ENCODE results near the gene PERM1. TPM values are rescaled to one million over a fixed set of nuclear protein-coding genes. Genes with fewer than 3 reads are reported as not detected.
"Not testable (repeated sequence)": the region's sequence is repeated elsewhere in the genome, so short reads cannot be mapped to it uniquely, and the experiment has no call there.

PERM1 gene, protein sequence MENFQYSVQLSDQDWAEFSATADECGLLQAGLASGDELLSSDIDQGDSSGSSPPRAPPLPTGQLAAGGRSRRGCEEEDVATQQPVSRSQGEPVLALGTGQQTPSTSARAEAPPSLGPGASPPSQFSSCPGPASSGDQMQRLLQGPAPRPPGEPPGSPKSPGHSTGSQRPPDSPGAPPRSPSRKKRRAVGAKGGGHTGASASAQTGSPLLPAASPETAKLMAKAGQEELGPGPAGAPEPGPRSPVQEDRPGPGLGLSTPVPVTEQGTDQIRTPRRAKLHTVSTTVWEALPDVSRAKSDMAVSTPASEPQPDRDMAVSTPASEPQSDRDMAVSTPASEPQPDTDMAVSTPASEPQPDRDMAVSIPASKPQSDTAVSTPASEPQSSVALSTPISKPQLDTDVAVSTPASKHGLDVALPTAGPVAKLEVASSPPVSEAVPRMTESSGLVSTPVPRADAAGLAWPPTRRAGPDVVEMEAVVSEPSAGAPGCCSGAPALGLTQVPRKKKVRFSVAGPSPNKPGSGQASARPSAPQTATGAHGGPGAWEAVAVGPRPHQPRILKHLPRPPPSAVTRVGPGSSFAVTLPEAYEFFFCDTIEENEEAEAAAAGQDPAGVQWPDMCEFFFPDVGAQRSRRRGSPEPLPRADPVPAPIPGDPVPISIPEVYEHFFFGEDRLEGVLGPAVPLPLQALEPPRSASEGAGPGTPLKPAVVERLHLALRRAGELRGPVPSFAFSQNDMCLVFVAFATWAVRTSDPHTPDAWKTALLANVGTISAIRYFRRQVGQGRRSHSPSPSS
- under 1 TPM in 1 of 2 donors, not detected in 1; 0.14 TPM for total RNA-seq
- long read RNA-seq, result 0 reads

GRCh38 chr1:981955-982558 lies at the start of gene PERM1:
Gene PERM1, minus strand, starts transcription at chr1:982093. Its CDS starts 1,064 bp downstream, at chr1:981029.
- ATAC-seq (no peak), DNase-seq (no peak)
- intact Hi-C loops (cut with DNase I, micrococcal nuclease), result loop anchor here (5.0 to 10.0 kb wide), 2 partner anchors 83 to 85 kb away; no protein-coding TSS in a partner anchor

GRCh38 chr1:1030867-1031658 lies 49.2 kb upstream of the PERM1 start:
- DNase-seq; ATAC-seq; intact Hi-C loops (cut with DNase I, micrococcal nuclease): not testable (repeated sequence)

- no peak for DNase-seq
These were observed 45.9 kb upstream of the PERM1 start for GRCh38 chr1:1027791-1028190.

DNA sequence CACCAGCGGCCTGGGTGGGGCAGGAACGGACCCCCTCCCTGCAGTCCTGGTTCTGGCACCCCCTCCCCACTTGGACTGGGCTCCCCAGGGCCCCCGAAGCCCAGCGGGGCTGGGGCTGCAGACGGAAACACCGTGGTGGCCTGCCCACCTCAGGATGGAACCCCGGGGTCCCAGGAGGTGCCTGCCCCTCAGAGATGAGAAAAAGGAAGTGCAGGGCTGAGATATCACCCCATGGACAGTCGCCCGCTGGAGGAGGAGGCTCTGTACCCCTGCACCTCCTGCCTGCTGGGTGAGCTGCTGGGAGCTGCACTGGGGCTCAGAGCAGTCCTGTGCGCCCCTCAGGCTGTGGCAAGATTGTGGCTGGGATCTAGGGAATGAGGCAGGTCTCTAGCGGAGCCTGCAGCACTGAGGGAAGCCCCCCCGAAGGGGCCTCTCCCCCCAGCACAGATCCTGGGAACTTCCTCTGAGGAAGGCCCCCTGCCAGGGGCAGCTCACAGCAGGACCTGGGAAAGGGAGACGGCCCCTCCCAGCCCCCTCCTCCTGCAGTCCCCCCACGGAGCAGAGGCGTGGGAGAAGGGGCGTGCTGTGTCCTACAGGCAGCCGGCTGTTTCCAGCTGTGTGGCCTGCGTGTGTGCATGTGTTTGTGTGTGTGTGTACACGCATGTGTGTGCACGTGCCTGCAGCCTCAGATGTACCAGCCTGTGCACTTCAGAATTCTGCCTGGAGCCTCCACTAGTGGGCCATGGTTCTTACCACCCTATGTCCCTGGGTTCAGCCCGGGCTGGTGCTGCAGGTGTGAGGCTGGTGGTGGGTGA lies 44.9 kb upstream of the PERM1 start:
- ATAC-seq (no peak), DNase-seq (no peak)
- intact Hi-C loops (cut with DNase I, micrococcal nuclease), result no loop called here

More at GRCh38 chr1:1027791-1028190, 45.9 kb upstream of the PERM1 start:
- ATAC-seq, result no peak
- intact Hi-C loops (cut with DNase I, micrococcal nuclease), result no loop called here

GRCh38 chr1:1025730-1026129 lies 43.8 kb upstream of the PERM1 start:
- intact Hi-C loops (cut with DNase I, micrococcal nuclease), result no loop called here
- ATAC-seq, result no peak
- DNase-seq, result no peak

DNA sequence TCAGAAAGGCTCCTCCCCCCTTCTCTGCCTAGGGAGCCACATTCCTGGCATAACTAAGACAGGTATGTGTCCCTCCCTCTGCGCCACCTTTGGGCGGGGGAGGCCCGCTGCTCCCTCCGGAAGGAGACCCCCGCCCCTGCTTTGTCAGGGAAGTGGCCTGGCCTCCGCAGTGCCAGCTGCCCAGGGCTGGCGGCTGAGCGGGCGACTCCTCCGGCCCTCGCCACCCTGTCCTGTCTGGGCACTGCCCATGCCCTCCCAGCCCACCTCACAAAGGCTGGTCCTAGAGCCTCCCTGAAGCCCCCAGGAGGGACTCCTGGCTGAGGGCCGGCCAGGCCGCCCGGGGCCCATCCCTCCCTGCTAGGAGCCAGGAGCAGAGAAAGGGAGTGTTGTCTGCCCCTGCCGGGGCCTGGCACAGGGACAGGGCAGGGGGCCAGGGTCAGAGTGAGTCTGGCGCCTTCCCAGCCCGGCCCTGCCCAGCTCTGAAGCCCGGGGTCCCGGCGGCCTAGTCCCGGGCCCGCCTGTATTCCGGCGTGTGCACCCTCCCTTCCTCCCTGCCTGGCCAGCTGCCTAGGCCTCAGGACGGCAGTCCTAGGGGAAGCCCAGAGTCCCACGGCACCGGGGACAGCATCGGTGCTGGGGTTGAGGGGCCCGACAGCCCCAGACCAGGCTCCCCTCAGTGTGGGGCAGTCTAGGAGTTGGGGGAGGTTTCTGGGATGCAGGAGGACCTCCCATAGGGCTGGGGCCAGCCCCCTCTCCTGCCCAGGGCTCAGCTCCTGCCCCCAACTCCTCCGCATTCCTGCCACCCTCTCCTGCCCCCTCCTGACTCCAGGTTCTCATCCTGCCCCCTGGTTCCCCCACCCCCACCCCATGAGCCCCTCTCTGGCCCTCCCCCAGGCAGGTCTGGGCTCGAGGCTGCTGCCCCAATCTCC lies 43.1 kb upstream of the PERM1 start:
- DNase-seq (no peak), ATAC-seq (peak; percentile 15)
- intact Hi-C loops (cut with DNase I, micrococcal nuclease), result no loop called here

DNA sequence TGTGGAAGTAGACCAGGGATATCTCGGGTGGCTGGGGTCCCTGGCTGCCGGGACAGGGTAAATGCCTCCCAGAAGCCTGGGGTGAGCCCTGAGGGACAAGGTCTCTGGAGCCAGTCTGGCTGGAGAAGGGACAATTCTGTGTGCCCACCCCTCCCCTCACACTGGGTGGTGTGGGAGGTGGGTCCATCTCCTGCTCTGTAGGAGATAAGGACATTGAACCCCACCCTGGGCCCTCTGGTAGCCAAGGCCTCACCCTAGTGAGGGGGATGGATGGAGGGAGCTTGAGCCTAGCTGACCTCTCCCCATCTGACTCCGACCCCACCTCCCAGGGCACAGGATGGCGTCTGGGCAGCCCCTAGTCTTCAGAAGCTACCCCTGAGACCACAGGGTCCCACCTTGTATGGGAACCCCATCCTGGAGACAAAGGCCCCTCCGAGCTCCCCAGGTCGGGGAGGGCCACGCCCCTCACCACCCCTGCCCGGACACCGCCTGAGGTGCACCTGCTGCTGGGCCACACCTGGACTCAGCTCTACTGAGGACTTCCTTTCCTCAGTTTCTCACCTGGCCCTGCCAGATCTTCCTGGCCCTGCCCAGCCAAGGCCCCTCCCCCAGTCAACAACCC lies 42.4 kb upstream of the PERM1 start:
- ATAC-seq (no peak), DNase-seq (no peak)
- intact Hi-C loops (cut with DNase I, micrococcal nuclease), result no loop called here

DNA sequence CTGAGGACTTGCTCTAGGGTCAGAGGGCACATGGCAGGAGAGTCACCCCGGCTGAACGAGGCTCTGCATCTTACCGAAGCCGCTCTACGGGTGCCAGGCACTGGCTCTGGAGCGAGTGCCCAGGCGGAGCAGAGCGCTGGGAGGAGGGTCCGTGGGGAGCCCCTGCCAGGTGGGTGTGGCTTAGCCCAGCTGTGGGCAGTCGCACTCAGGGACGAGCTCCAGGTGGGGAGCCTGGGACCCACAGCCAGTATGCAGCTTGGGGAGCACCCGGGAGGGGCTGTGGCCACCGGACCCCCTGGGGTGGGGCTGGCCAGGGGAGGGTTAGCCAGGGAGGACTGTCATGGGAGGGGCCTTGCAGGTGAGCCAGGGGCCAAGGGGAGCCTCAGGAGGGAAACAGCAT lies 41.8 kb upstream of the PERM1 start:
- DNase-seq, result no peak
- intact Hi-C loops (cut with DNase I, micrococcal nuclease), result no loop called here

GRCh38 chr1:1022302-1023009 lies 40.6 kb upstream of the PERM1 start:
- ATAC-seq (no peak), DNase-seq (no peak)
- intact Hi-C loops (cut with DNase I, micrococcal nuclease), result no loop called here

More for the DNA sequence above, 41.8 kb upstream of the PERM1 start:
- no peak for ATAC-seq

GRCh38 chr1:1021920-1022259 lies 40.0 kb upstream of the PERM1 start:
- DNase-seq (no peak), ATAC-seq (no peak)
- intact Hi-C loops (cut with DNase I, micrococcal nuclease), result no loop called here

GRCh38 chr1:1021010-1021919 lies 39.4 kb upstream of the PERM1 start:
- intact Hi-C loops (cut with DNase I, micrococcal nuclease), result no loop called here
- peak; percentile 82 to 85 for DNase-seq
- ATAC-seq, result peak; percentile 58

- intact Hi-C loops (cut with DNase I, micrococcal nuclease), result no loop called here
- ATAC-seq, result peak; percentile 20
- DNase-seq, result peak in 1 of 2 donors; percentile 56
These were observed 38.6 kb upstream of the PERM1 start for GRCh38 chr1:1020415-1021009.

DNA sequence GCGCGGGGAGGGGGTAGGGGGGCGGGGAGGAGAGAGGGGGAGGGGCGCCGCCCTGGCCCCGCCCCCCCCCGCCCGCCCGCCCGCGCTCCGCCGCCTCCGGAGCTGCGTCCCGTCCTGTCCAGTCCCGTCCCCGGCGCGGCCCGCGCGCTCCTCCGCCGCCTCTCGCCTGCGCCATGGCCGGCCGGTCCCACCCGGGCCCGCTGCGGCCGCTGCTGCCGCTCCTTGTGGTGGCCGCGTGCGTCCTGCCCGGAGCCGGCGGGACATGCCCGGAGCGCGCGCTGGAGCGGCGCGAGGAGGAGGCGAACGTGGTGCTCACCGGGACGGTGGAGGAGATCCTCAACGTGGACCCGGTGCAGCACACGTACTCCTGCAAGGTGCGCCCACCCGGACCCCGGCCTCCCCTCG lies 38.1 kb upstream of the PERM1 start, which contains the start of gene AGRN:
TSS of gene AGRN (plus strand) at position 121 of the 405 bp plus-strand sequence. CDS start at position 174, 53 bp downstream.
- intact Hi-C loops (cut with DNase I, micrococcal nuclease), result no loop called here
- DNase-seq (peak in 1 of 2 donors; percentile 71), ATAC-seq (peak; percentile 39)

Data from left colon (tissue), 2 donors.